HepG2 (cell line): Measurements from ENCODE around the gene HPD. TPM values are rescaled to one million over a fixed set of nuclear protein-coding genes. Genes with fewer than 3 reads are reported as not detected.

ENCODE experiments used
- ATAC-seq: fragments of 200-7000 bp; cut with Tn5 transposase; 3 replicates; pipeline ENCODE4 v1.9.1; 2020; ENCODE audit warnings: mild to moderate bottlenecking, moderate library complexity
- BruUV-seq: library from RNA; stranded (reverse); fragments of 400-500 nt; replicated peaks from 2 replicates; lab custom pipeline; 2021; lab: Mats Ljungman, UMichigan
- CTCF ChIA-PET: fragments of 300-600 bp; formaldehyde crosslinking; extraction: SDS; loops from one replicate; lab custom pipeline; 2021; ENCODE audit warnings: low total read pairs, inconsistent platforms, low intra/inter-chr PET ratio; lab: Yijun Ruan, JAX
- POLR2A ChIA-PET: fragments of 350-600 bp; sonication (Branson Sonifier 250); formaldehyde crosslinking; loops from one replicate; lab custom pipeline; 2020; ENCODE audit warnings: antibody characterized with exemption, inconsistent platforms; lab: Yijun Ruan, JAX
- DNase-seq: peaks from one replicate; pipeline ENCODE4 v3.0.0-alpha.2; 2015; ENCODE audit warnings: low spot score
- FAIRE-seq: peaks from 3 replicates; lab custom pipeline; 2011; peaks lifted over from hg19 to GRCh38; lab: Jason Lieb, UNC
- H2AFZ ChIP-seq: one replicate; pipeline ENCODE4 v1.6.1; 2011; ENCODE audit warnings: low read length, inconsistent platforms
- H3K27ac ChIP-seq: fragments of 300-600 bp; 3 replicates; pipeline ENCODE4 v1.8.0; 2011; ENCODE audit warnings: mixed run types, mild to moderate bottlenecking, mixed read lengths, low read length, inconsistent platforms; ENCODE audit not compliant: insufficient read depth; ENCODE audit errors: extremely low read length
- H3K27me3 ChIP-seq, 2 experiments: fragments of 200-600 bp in 1 of 2; 2 replicates in 1 of 2; 3 replicates in 1 of 2; pipeline versions ENCODE4 v1.6.0 to v1.8.0; 2011; ENCODE audit warnings: low read length in 2 of 2, mild to moderate bottlenecking in 2 of 2, moderate library complexity in 2 of 2, inconsistent platforms in 1 of 2; ENCODE audit not compliant: insufficient read depth in 2 of 2, control insufficient read depth in 1 of 2
- H3K36me3 ChIP-seq, 2 experiments: fragments of 200-600 bp in 1 of 2; replicated peaks in 1 of 2; 2 replicates in 1 of 2; 3 replicates in 1 of 2; pipeline versions ENCODE4 v1.5.1 to v1.8.0; 2011; ENCODE audit warnings: low read length in 2 of 2, inconsistent platforms in 1 of 2; ENCODE audit not compliant: insufficient read depth in 2 of 2, control insufficient read depth in 1 of 2
- H3K4me1 ChIP-seq: 2 replicates; pipeline ENCODE4 v1.5.1; 2012; ENCODE audit warnings: low read length, inconsistent platforms; ENCODE audit not compliant: insufficient read depth
- H3K4me2 ChIP-seq: 2 replicates; pipeline ENCODE4 v1.6.0; 2011; ENCODE audit warnings: low read depth, low read length, inconsistent platforms
- H3K4me3 ChIP-seq, 3 experiments: fragments of 200-600 bp in 1 of 3; sonication (generic), shearing (Covaris generic) in 1 of 3; replicated peaks in 1 of 3; 2 replicates each; pipeline ENCODE4 v1.5.1; 2011 to 2016; ENCODE audit warnings: low read length in 3 of 3, inconsistent platforms in 2 of 3, low read depth in 2 of 3, mild to moderate bottlenecking in 2 of 3, control low read depth in 1 of 3, mixed read lengths in 1 of 3; ENCODE audit not compliant: insufficient read depth in 1 of 3
- H3K79me2 ChIP-seq: one replicate; pipeline ENCODE4 v1.6.1; 2011; ENCODE audit warnings: low read length, inconsistent platforms; ENCODE audit not compliant: insufficient read depth
- H3K9ac ChIP-seq: 2 replicates; pipeline ENCODE4 v1.6.0; 2011; ENCODE audit warnings: mild to moderate bottlenecking, low read depth, low read length, inconsistent platforms; ENCODE audit not compliant: insufficient read depth
- H3K9me3 ChIP-seq: 2 replicates; pipeline ENCODE4 v1.5.1; 2012; ENCODE audit warnings: mild to moderate bottlenecking, low read length
- H4K20me1 ChIP-seq: 2 replicates; pipeline ENCODE4 v1.6.0; 2011; ENCODE audit warnings: inconsistent platforms, mild to moderate bottlenecking, low read length, moderate library complexity; ENCODE audit not compliant: insufficient read depth
- ADNP ChIP-seq: sonication (generic); formaldehyde crosslinking; IDR thresholded peaks from 2 replicates; pipeline ENCODE4 v1.4.0; 2020; ENCODE audit warnings: missing genetic modification reagents
- AGO2 ChIP-seq: fragments of 200-400 bp; formaldehyde crosslinking; optimal IDR thresholded peaks from 2 replicates; pipeline ENCODE3; 2017; ENCODE audit warnings: mild to moderate bottlenecking, low read depth, low read length, moderate library complexity
- AKNA ChIP-seq: sonication (generic); formaldehyde crosslinking; IDR thresholded peaks from 2 replicates; pipeline ENCODE4 v1.4.0; 2020; ENCODE audit warnings: missing genetic modification reagents, borderline replicate concordance
- MYNN ChIP-seq: sonication (generic); formaldehyde crosslinking; IDR thresholded peaks from 2 replicates; pipeline ENCODE4 v1.4.0; 2020; ENCODE audit warnings: mild to moderate bottlenecking, low read depth, missing genetic modification reagents
- PHB2 ChIP-seq: fragments of 450-650 bp; IDR thresholded peaks from 2 replicates; pipeline ENCODE4 v1.6.1; 2018; ENCODE audit not compliant: partially characterized antibody
- RBFOX2 ChIP-seq: fragments of 200-400 bp; formaldehyde crosslinking; IDR thresholded peaks from 2 replicates; pipeline ENCODE4 v1.6.1; 2017; ENCODE audit warnings: low read depth, mild to moderate bottlenecking, low read length
- SNAI1 ChIP-seq: sonication (generic); formaldehyde crosslinking; IDR thresholded peaks from 2 replicates; pipeline ENCODE4 v1.5.0; 2020; ENCODE audit warnings: mild to moderate bottlenecking, missing genetic modification reagents, borderline replicate concordance
- SP1 ChIP-seq, 2 experiments: fragments of 450-650 bp in 1 of 2; sonication (generic) in 1 of 2; formaldehyde crosslinking in 1 of 2; IDR thresholded peaks; 2 replicates each; pipeline versions ENCODE4 v1.4.0 to v1.6.1; 2016 to 2020; ENCODE audit warnings: missing genetic modification reagents in 1 of 2
- ZBTB1 ChIP-seq: sonication (generic); formaldehyde crosslinking; IDR thresholded peaks from 2 replicates; pipeline ENCODE4 v1.4.0; 2020; ENCODE audit warnings: missing genetic modification reagents, borderline replicate concordance
- ZBTB33 ChIP-seq: sonication (generic); formaldehyde crosslinking; IDR thresholded peaks from 2 replicates; pipeline ENCODE4 v1.4.0; 2020; ENCODE audit warnings: missing genetic modification reagents
- ZBTB38 ChIP-seq: sonication (generic); formaldehyde crosslinking; IDR thresholded peaks from 2 replicates; pipeline ENCODE4 v1.5.1; 2020; ENCODE audit warnings: mild to moderate bottlenecking, missing genetic modification reagents
- ZNF597 ChIP-seq: sonication (generic); formaldehyde crosslinking; IDR thresholded peaks from 2 replicates; pipeline ENCODE4 v1.5.0; 2020; ENCODE audit warnings: missing genetic modification reagents
- WGBS: methylation state at CpG from one replicate; pipeline ENCODE4 v1.1.6; 2017; ENCODE audit warnings: low lambda C conversion rate; 5-methylcytosine and 5-hydroxymethylcytosine counted together
- in situ Hi-C: cut with HindIII; loops from 2 replicates; pipeline ENCODE4 v1.10.0; 2017; ENCODE audit warnings: low pct_unique_long_range_greater_than_20kb; ENCODE audit not compliant: extremely low pct_ligation_motif_present
- intact Hi-C: fragments of 100-400 bp; cut with micrococcal nuclease; formaldehyde crosslinking; loops from one replicate; pipeline ENCODE4 v1.10.0; 2022; ENCODE audit not compliant: unreplicated experiment
- polyA plus RNA-seq, 8 experiments: library from polyadenylated mRNA; depleted of rRNA in 3 of 8; stranded (reverse) in 7 of 8; unstranded in 1 of 8; fragments of >200 nt; fragmentation: Illumina TruSeq in 4 of 8; extraction: Trizol in 4 of 8; gene quantifications; 2 replicates each; pipeline versions ENCODE4 v1.2.1 to v1.2.3, GENCODE V29; 2011 to 2016; ENCODE audit warnings: low read depth in 4 of 8, missing spikeins in 1 of 8, mixed read lengths in 1 of 8; ENCODE audit not compliant: insufficient read depth in 1 of 8
- total RNA-seq, 5 experiments: library from RNA; depleted of rRNA; stranded (reverse); fragments of >200 nt; fragmentation: Illumina TruSeq; extraction: Trizol; gene quantifications; 2 replicates each; pipeline ENCODE4 v1.2.3, GENCODE V29; 2016; ENCODE audit warnings: low read depth in 1 of 5

The HPD gene
- total and polyA plus RNA-seq, 2 of the 13 experiments (the other 11 are each of a cell fraction or from before 2014, with no cell fraction given) = 120 to 195 TPM

GRCh38 chr12:121839106-121839992 is 19.3 kb downstream of the HPD start:
- DNase-seq = no peak
- Histone ChIP-seq H3K9ac (no peak overlapping the region), H3K36me3 (peaks cover 3 to 20% of the 10 kb centered on the region in 2 experiments; a peak in 3 of 5 replicates), H2AFZ (no peak overlapping the region), H3K9me3 (no peaks in the 10 kb centered on the region), H3K27ac (no peak overlapping the region), H3K79me2 (no peaks in the 10 kb centered on the region), H3K4me3 (no peak overlapping the region), H3K27me3 (no peaks in the 10 kb centered on the region), H3K4me1 (peaks cover 18% of the 10 kb centered on the region), H3K4me2 (no peak overlapping the region), H4K20me1 (no peaks in the 10 kb centered on the region)
- intact Hi-C loops = no loop called here
- ATAC-seq = peak; percentile 24
- BruUV-seq = TSS peak; percentile 66
- WGBS = 95% methylated on average over 52 of the region's 53 CpGs
- ChIA-PET POLR2A (no interaction called here), CTCF (no interaction called here)
- in situ Hi-C loops = no loop called here
- TF ChIP-seq PHB2 (no peak), RBFOX2 (peak; percentile 51), ZBTB1 (CRISPR knock-in tag) (no peak), ZNF597 (CRISPR knock-in tag) (no peak), ZBTB33 (CRISPR knock-in tag) (peak; percentile 67), AGO2 (peak; percentile 74), SP1 (IDR thresholded peaks at IDR 0.05) (no peak), SP1 (CRISPR knock-in tag; IDR thresholded peaks at IDR 0.05) (0 out of 2 replicates have a peak, but pooled peaks have one; percentile 23), ADNP (CRISPR knock-in tag) (no peak), ZBTB38 (CRISPR knock-in tag) (0 out of 2 replicates have a peak, but pooled peaks have one; percentile 15), AKNA (no peak), SNAI1 (CRISPR knock-in tag) (no peak), MYNN (no peak)
- no peak for FAIRE-seq
